CD4-positive, alpha-beta T cell treated with Interleukin-4 for 1 hour (primary cell): Measurements from ENCODE around the gene RTF1.

Source experiments
- DNase-seq, 2 donors: peaks; one replicate each; pipeline ENCODE4 v3.0.0-alpha.2; 2020 to 2022

The RTF1 gene

DNA sequence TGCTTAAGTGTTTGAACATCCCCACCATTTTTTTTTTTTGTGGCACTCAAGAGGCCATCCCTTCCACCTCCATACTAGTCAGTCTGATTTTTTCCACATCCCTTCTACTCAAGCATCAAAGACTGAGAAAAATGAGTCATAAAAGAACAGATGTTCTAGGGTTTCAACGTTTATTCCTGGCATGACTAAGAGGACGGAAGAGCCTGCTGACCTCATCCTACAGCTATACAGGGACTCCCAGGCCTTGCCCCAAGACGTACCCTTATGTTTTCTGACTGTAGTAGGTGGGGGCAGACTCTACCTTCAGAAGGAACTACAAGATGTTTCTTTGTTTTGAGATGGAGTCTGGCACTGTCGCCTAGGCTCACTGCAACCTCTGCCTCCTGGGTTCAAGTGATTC lies 73.5 kb downstream of the RTF1 start:
- DNase-seq: no peak

DNA sequence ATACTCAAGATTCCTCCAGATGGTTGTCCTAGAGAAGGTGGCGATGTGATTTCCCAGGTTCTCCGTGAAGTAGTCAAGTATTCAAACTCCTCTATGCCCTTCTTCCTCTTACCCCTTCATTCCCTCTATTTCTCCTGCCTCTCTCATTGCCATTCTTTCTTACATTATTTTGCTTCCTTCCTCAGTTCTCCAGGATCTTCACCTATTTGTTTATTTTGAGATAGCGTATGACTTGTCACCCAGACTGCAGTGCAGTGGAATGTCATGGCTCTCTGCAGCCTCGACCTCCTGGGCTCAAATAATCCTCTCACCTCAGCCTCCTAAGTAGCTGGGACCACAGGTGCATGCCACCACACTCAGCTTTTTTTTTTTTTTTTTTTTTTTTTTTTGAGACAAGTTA lies 75.0 kb downstream of the RTF1 start:
- no peak for DNase-seq

DNA sequence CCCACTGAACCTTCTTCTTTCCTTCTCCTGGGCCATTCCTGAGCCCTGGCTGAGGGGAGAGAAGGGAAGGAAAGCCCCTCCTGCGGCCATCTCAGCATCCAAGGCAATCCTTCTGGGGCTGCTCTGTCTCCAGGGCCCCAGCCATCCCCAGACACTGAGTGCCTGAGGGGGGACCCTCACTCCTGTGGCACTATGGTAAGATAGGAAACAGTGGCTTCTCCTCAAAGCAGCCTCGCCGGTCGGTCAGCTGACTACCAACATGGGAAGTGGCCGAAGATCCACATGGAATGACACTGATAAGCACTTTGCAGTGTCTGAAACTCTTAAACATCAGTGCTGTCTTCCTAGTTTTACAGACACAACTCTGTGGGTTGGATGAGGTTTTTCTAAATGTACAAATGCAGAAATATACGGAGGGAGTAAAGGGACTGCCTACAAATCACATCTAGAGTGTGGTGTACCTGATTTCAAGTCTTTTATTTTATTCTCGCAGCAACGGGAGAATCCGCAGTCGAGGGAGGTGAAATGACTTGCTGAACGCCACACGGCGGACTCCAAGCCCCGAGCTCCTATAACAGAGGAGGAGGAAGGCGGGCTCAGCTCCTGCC lies 75.8 kb downstream of the RTF1 start:
- DNase-seq: no peak

DNA sequence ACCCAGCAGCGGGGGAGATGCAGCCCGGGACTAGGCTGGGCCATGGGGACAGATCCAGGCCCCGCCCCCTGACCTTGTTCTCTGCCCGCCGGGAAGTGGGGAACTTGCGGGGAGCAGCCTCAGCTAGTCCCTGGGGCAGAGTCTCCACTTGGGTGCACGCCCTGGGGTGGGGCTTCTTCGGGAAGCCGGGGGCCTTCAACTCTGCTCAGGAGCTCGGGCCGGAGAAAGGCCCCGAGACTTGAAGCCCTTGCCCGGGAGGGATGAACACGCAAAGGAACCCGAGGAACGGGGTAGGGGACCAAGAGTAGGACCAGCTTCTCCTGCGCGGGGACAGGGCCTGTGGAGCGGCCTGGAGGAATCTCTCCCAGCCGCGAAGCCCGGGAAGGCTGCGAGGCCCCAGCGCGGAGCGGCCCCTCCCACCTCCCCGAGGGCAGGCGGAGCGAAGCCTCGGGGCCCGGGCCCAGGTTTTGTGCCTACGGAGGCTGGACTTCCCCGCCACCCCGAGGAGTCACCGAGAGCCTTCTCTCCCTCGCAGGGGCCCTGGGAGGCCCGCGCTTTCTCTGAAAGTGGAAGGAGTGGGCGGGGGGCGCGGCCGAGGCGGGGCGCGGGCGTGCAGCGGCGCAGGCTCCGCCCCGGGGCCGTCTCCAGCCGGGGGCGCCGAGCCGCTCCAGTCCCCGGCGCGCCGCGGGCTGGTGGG lies 76.5 kb downstream of the RTF1 start, which contains the start of gene ITPKA:
ITPKA (plus strand) TSS at position 670 of the 697 bp plus-strand sequence. CDS start 54 bp downstream, outside the sequence.
- peak; percentile 71 to 77 for DNase-seq

DNA sequence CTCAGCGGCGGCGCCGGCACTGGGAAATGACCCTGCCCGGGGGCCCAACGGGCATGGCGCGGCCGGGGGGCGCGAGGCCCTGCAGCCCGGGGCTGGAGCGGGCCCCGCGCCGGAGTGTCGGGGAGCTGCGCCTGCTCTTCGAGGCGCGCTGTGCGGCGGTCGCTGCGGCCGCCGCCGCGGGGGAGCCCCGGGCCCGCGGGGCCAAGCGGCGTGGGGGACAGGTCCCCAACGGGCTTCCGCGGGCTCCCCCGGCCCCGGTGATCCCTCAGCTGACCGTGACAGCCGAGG lies 77.0 kb downstream of the RTF1 start:
- DNase-seq: no peak

DNA sequence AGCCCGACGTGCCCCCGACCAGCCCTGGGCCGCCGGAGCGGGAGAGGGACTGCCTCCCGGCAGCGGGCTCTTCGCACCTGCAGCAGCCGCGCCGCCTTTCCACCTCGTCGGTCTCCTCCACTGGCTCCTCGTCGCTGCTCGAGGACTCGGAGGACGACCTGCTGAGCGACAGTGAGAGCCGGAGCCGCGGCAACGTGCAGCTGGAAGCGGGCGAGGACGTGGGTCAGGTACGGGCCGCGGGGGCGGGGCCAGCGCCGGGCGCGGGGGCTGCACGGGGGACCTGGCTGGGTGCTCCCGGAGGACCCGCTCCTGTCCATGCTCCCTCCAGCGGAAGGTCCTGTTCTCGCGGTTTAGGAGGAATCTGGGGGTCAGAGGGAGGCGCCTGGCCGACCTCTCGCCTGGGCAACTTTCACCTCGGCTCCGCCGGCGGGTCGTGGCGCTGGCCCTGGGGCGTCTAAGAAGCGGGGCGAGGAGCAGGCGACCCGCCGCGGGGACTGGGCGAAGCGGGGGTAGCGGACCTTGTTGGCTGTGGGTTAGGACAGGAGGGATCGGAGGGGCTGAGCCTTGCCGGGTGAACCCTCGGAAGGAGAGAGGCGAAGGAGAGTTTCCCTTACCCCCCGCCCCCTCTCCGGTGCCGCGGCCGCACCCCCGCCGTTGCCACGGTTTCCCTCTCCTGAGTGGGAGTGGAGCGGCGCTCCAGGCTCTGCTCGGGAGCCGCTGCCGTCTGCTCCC lies 77.5 kb downstream of the RTF1 start:
- peak in 1 of 2 donors; percentile 34 for DNase-seq

DNA sequence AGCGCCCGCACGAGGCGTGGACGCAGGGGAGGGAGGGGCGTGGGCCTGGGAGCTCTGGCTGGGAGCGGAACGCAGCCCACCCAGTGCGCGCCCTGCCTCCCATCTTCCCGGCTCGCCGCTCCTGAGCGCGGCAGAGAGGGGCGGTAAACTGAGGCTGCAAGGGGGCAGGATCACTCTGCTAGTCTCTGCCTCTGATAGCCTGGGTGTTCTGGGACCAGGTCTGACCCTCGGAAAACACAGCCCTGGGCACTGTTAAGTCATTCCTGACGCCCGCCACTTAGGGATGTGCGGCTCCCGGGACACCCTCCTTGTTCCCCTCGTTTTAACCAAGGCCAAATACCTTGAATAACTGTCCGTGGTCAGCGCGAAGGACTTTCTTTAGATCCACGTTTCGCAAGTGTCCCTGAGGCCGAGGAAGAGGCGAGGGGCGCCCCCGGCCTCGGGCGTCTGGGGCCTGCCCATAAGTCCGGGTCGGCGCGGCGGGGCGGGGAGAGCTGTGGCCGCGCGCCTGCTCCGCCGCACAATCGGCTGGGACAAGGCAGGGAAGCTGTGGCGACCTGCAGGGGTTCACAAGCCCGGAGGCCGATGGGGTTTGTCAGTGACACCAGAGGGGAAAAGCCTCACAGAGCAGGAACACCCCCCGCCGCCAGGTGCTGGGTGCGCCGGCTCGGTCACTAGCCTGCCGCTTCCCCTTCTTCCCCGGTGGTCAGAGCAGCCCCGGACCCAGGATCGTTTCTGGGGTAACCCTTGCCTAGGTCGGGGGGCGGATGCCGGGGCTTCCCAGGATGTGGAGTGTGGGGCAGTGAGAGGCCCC lies 78.2 kb downstream of the RTF1 start:
- peak; percentile 31 to 34 for DNase-seq

DNA sequence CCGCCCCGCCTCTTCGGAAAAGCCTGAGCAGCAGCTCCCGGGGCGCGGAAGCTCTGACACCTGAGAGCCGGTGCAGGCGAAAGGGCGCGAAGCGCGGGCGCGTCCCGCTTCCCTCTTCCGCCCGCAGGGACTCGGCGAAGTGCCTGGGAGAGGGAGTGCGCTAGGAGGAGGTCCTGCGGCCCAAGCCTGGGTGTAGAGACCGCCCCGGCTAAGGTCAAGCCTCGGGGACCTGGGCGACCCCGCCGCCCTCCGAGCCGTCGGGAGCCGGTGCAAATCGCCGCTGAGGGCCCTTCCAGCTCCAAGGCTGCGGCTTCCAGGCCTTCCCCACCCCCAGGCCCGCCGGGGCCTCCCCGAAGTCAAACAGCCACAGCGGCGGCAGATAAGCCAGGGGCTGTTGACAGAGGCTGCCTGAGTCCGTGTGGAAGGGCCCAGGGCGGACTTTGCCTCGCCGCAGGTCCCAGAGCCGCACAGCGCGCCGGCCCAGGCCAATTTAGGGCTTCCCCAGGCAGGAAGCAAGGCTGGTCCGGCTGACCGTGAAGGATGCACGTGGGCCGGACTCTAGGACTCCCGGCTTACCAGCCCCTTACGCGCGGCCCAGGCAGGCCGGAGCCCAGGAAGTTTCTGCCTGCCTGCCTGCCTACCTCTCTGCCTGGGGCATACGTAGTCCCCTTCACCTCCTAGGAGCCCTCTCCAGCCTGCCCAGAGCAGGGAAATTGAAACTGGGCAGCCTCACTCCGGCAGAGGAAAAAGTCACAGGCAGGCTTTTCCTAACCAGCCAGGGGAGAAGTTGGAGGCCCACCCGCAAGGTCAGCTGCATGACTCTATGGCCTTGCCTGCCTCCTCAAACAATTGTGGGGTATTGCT lies 79.1 kb downstream of the RTF1 start:
- no peak for DNase-seq

DNA sequence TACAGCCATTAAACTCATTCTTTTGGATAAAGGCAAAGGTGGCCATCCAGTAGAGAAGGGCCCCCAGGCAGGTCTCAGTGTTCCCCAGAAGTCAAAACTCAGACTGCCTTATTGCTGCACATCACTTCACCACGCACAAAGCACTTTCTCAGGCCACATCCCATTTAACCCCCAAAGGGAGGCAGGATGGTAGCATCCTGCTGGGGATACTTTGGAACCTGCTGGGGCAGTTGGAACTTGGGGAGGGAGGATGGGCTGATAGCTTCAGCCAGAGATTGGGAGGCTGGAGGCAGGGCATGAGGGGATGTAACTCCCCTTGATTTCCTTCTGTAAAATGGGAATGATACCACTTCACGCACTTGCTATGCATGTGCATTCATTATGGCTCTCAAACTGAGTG lies 81.8 kb downstream of the RTF1 start:
- no peak for DNase-seq

DNA sequence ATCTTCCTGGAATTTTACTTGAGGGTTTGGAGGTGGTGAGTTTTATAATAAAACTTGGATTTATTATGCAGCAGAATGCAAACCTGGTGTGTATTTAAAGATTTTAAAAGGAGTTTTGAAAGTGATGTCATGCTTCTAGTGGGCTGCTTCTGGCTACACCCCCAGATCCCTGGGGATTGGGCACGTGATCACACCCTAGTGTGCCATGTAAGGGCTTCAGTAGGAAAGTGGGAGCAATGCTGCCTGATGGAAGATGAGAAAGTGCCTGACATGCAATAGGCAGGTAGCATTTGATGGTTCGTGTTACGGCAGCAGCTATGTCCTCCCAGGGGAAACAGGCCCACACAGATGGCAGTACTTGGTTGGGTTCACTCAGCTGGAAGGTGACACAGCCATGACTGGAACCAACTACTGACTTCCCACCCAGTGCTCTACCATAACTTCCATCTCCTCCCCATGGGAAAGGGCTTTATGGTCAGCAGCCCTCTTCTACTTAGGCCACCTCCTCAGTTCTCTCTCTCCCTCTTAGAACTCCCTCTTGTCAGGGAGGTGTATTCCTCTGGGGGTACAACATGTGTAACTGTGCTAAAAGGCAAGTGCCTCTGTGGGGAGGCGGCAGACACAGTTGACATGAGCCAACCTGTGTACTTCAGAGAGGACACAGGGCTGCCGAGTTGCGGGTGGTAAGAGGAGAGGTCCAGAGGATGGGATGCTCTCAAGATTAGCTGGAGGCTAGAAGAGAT lies 82.4 kb downstream of the RTF1 start:
- no peak for DNase-seq

DNA sequence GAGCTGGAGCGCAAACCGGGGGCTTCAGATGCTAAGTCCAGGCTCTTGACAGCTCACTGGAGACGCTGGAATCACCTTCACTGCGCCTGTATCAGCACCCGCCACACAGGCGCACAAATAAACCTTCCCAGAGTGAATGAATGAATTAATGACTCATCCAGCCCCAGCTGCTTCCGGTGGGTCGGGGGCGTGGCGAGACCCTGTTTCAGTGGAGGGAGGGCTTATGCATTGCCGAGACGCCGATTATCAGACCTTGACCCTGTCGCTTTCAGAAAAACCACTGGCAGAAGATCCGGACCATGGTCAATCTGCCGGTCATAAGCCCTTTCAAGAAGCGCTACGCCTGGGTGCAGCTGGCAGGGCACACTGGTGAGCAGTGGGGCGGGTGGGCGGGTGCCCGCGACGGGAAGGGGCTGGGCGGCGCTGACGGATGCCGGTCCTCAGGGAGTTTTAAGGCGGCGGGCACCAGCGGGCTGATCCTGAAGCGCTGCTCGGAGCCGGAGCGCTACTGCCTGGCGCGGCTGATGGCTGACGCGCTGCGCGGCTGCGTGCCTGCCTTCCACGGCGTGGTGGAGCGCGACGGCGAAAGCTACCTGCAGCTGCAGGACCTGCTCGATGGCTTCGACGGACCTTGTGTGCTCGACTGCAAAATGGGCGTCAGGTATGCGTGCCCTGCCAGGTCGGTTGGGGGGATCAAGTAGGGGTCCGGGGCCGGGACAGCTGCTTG lies 84.5 kb downstream of the RTF1 start:
- peak in 1 of 2 donors; percentile 29 for DNase-seq

DNA sequence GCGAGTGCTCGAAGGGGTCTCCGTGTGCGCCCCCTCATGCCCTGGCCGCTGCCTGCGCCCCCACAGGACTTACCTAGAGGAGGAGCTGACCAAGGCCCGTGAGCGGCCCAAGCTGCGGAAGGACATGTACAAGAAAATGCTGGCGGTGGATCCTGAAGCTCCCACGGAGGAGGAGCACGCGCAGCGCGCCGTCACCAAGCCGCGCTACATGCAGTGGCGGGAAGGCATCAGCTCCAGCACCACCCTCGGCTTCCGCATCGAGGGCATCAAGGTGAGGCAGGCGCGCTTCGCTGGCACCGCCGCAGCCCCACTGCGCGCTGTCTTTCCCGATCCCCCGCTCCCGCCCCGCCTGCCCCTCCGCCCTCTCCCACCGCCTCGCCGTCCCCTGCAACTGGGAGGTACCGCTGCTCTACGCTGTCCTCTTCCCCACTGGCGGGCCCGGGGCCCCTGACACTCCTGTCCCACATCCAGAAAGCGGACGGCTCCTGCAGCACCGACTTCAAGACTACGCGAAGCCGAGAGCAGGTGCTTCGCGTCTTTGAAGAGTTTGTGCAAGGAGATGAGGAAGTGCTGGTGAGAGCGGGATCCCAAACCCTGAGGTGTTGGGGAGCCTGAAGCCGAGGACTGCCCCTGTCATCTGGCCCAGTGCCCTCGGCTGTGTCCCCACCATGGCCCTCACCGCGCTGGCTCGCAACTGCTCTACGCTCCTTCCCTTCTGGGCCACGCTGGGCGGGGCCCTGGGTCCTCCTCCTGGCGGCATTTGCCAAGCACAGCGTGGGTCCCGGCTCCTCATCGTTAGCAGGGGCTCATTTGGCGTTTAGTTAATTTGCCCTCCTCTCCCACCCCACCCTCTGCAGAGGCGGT lies 85.3 kb downstream of the RTF1 start:
- peak in 1 of 2 donors; percentile 35 for DNase-seq

DNA sequence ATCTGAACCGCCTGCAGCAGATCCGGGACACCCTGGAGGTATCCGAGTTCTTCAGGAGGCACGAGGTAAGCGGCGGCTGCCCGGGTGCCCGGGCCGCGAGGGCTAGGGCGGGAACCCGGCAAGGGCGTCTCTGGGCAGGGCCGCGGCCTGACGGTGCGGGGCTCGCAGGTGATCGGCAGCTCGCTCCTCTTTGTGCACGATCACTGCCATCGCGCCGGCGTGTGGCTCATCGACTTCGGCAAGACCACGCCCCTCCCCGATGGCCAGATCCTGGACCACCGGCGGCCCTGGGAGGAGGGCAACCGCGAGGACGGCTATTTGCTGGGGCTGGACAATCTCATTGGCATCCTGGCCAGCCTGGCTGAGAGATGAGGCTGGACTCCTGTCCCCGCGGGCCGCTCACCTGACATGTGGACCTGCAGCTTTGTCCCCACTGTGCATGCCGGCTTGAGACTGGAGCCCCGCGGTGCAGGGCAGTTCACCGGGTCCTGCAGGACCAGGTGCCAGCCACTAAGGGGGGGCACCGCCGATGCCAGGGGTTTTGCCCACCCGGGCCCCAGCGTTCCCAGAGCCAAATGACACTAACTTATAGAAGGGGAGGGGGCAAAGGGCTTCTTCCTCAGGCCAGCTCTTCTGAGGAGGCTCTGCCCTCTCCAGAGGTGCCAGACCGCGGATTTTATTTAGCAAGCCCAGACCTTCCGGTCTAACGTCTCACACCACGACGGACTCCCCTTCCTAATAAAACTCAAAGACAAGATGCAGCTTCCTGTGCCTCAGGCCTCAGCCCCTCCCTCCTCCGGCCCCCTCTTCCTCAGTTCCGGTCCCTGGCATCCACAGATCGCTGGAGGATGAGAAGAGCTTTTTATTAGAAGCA lies 86.1 kb downstream of the RTF1 start:
- no peak for DNase-seq

DNA sequence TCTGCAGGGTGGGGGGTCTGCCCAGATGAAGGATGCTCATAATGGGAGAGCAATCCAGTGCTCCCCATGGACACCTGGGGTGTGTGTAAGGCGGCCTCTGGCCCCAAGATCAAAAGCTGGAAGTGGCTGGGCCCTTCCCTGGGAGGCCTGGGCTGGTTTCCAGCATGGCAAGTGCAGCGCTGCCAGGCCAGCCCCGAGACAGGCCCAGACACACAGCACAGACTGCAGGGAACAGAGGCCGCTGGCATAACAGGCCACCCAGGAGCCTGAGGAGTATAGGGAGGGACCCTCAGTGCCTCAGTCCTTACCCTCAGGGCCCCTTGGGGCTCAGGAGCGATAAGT lies 86.7 kb downstream of the RTF1 start:
- DNase-seq: no peak

DNA sequence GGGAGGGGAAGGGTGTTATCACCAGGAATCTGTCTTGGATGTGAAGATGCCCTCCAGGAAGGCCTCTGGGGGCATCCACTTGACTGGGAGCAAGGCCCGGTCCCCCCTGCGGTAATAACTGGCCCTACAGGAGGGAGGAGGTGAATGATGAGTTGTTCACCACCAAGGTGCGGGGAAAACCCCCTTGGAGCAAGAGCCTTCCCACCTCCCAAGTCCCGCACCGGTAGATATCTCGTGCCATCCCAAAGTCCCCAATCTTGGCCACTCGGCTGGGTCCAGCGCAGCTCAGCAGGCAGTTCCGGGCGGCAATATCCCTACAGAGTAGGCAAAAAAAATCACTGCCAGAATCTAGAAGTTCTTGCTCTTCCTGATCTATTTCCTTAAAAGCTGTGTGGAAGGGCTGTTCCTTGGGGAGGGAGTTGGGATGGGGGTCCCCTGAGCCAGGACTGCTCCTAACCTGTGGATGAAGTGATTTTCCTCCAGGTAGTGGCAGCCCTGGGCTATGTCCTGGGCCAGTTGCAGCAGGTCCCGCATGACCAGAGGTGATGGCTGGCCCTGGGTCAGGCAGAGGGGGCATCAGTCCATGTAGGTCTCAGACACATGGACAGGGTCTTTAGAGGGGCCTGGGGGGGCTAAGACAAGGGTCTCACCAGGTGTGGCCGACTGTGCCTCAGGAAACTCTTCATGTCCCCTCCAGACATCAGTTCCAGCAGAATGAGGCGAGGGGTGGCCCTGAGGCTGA lies 88.0 kb downstream of the RTF1 start:
- no peak for DNase-seq

DNA sequence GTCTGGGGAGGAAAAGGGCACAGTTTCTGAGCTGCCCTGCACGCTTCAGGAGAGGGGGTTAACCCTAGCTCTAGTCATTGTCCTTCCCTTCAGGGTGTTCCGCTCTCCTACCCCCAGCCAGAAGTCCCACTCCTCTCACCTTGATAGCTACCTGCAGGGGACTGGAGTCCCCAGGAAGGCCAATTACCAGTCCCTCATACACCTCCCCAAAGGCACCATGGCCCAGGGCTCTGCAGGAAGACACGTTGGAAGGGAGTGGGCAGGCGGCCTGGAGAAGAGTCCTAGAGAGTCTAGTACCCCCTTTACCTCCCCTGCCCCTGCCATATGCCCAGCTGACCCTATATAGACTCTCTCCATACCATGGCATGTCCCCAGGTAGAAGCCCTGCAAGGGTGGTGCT lies 88.9 kb downstream of the RTF1 start:
- no peak for DNase-seq

DNA sequence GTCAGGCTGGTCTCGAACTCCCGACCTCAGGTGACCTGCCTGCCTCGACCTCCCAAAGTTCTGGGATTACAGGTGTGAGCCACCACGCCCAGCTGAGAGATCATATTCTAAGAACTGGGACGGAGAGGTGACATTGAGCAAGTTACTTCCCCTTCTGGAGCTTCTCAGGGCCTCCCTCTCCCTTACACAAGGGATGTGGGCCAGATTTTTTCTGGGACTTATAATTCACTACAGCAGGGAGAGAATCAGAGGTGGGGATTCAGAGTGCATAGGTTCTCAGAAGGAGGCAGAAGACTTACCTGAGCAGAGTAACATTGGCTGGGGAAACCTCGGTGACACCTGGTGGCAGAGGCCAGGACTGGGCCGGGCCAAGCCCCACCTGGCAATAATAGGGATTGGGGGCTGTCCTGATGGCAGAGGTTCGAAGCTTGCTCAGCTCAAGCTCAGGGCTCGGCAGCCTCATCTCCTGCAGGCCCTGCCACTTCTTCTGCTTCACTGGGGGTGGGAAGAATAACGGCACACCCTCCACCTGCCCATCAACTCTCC lies 90.0 kb downstream of the RTF1 start:
- no peak for DNase-seq

DNA sequence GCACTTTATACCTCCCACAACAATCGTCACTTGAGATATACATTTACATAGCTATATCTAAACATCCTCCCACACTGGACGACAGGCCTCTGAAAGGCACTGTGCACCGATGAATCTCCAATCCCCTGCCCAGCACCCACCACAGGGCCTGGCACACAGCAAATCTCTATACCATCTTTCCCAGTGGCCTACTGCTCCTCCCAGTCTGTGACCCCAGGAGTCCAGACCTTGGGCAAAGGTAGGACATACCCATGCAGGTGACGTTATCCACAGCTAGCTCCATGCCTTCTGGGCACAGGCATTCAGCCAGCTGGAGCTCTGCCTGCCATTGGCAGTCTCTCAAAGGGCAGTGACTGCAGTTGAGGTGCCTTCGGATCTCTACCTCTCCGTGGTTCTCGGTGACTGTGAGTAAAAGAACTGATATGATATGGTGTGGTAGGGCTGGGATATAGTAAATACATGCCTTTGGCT lies 91.0 kb downstream of the RTF1 start:
- DNase-seq: no peak
